ENCODE results near the gene SAMD14. TPM values are rescaled to one million over a fixed set of nuclear protein-coding genes. Genes with fewer than 3 reads are reported as not detected.

The SAMD14 gene
- total RNA-seq, 1 donor from 2014 or later: 27.6 TPM

GRCh38 chr17:50147841-50148225 lies 17.9 kb upstream of the SAMD14 start:
- TF ChIP-seq, protein P1, sequence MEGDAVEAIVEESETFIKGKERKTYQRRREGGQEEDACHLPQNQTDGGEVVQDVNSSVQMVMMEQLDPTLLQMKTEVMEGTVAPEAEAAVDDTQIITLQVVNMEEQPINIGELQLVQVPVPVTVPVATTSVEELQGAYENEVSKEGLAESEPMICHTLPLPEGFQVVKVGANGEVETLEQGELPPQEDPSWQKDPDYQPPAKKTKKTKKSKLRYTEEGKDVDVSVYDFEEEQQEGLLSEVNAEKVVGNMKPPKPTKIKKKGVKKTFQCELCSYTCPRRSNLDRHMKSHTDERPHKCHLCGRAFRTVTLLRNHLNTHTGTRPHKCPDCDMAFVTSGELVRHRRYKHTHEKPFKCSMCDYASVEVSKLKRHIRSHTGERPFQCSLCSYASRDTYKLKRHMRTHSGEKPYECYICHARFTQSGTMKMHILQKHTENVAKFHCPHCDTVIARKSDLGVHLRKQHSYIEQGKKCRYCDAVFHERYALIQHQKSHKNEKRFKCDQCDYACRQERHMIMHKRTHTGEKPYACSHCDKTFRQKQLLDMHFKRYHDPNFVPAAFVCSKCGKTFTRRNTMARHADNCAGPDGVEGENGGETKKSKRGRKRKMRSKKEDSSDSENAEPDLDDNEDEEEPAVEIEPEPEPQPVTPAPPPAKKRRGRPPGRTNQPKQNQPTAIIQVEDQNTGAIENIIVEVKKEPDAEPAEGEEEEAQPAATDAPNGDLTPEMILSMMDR (IDR thresholded peaks at IDR 0.05): no peak
- no peak for DNase-seq (ENCODE audit: low spot score)
- no peaks in the 10 kb centered on the region for H3K27me3 Mint-ChIP-seq (ENCODE audit: low read depth)
- H3K9me3 Mint-ChIP-seq (ENCODE audit: low read depth): no peaks in the 10 kb centered on the region
- peaks cover 47% of the 10 kb centered on the region for H3K4me1 Mint-ChIP-seq (ENCODE audit: low read depth)
- H3K27ac Mint-ChIP-seq (ENCODE audit: unreplicated experiment): peak overlapping the region; percentile 81
- H3K36me3 Mint-ChIP-seq (ENCODE audit: low read depth): peaks cover 13% of the 10 kb centered on the region
- H3K4me3 Mint-ChIP-seq (ENCODE audit: unreplicated experiment): peak overlapping the region; percentile 87

- DNase-seq (ENCODE audit: low spot score): no peak
- Mint-ChIP-seq H3K9me3 (ENCODE audit: low read depth) (no peaks in the 10 kb centered on the region), H3K36me3 (ENCODE audit: low read depth) (peaks cover 17% of the 10 kb centered on the region), H3K4me1 (ENCODE audit: low read depth) (peaks cover 44% of the 10 kb centered on the region), H3K4me3 (ENCODE audit: unreplicated experiment) (peak overlapping the region; percentile 87), H3K27ac (ENCODE audit: unreplicated experiment) (peak overlapping the region; percentile 81), H3K27me3 (ENCODE audit: low read depth) (no peaks in the 10 kb centered on the region)
- TF ChIP-seq, protein P1 (IDR thresholded peaks at IDR 0.05): no peak
These were observed 17.1 kb upstream of the SAMD14 start for GRCh38 chr17:50146927-50147665.

DNA sequence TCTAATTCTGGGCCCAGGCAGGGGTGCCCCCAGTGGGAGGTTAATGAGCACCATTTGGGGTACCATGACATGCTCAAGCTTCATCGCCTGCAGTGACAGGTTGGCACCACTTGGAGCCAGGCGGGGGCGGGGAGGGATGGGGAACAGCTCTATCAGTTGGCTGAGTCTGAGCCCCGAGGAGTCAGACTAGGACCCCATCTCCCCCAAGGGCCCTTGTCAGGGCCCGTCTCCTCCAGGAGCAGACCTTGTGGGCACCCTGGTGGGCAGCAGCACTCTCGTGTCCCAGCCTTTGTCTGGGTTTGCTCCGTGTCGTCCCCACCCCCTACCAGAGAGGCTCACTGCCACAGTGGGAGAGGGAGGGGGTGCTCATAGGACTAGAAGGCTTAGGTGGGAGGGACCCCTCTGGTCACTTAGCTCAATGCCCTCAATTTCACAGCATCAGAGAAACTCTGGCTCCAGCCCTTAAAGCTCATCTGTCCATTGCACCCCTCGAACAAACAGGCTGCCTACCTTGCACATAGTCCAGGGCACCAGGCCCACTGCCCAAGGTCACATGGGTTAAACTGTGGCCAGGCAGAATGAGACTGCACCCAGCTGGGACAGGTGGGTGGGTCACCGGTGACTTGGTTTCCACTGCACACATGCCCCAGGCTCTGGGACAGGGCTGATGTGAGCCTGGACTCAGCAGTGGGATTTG lies 16.4 kb upstream of the SAMD14 start:
- DNase-seq (ENCODE audit: low spot score): no peak
- Mint-ChIP-seq H3K4me3 (ENCODE audit: unreplicated experiment) (peak overlapping the region; percentile 87), H3K4me1 (ENCODE audit: low read depth) (peaks cover 38% of the 10 kb centered on the region), H3K27ac (ENCODE audit: unreplicated experiment) (peak overlapping the region; percentile 45), H3K9me3 (ENCODE audit: low read depth) (no peaks in the 10 kb centered on the region), H3K27me3 (ENCODE audit: low read depth) (no peaks in the 10 kb centered on the region), H3K36me3 (ENCODE audit: low read depth) (peaks cover 23% of the 10 kb centered on the region)
- TF ChIP-seq, protein P1 (IDR thresholded peaks at IDR 0.05): peak; percentile 31

DNA sequence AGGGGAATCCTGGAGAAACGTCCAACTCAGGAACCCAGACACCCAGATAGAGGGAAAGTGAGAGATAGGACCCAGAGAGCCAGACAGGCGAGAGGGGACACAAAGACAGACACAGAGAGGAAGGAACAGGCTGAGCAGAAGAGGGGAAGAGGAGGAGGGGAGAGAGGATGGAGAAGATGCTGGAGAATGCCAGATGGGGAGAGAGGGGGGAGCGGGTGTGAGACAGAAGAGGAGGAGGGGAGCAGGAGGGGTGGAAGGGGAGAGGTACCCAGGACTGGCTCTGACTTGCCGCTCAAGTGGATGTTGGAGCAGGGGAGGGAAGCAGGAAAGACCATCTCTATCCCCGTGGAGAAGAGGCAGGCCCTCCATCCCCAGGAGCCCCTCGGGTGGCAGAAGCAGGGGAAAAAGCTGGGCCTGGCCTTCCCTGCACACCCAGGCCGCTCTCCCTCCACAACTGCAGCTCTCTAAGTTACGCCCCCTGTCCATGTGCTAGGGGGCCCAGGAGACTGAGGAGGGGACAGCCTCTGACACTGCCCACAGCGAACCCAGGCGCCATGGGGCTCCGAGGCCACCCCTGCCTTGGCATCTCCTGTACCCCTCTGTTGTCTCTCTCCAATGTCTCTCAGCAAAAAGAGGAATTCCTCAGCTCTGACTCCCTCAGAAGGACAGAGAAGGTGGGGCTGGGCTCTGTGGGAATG lies 15.7 kb upstream of the SAMD14 start:
- DNase-seq (ENCODE audit: low spot score): no peak
- Mint-ChIP-seq H3K4me3 (ENCODE audit: unreplicated experiment) (peak overlapping the region; percentile 36), H3K27me3 (ENCODE audit: low read depth) (no peaks in the 10 kb centered on the region), H3K9me3 (ENCODE audit: low read depth) (no peaks in the 10 kb centered on the region), H3K27ac (ENCODE audit: unreplicated experiment) (peak overlapping the region; percentile 8), H3K4me1 (ENCODE audit: low read depth) (peaks cover 38% of the 10 kb centered on the region), H3K36me3 (ENCODE audit: low read depth) (peaks cover 28% of the 10 kb centered on the region)
- TF ChIP-seq, protein P1 (IDR thresholded peaks at IDR 0.05): no peak

DNA sequence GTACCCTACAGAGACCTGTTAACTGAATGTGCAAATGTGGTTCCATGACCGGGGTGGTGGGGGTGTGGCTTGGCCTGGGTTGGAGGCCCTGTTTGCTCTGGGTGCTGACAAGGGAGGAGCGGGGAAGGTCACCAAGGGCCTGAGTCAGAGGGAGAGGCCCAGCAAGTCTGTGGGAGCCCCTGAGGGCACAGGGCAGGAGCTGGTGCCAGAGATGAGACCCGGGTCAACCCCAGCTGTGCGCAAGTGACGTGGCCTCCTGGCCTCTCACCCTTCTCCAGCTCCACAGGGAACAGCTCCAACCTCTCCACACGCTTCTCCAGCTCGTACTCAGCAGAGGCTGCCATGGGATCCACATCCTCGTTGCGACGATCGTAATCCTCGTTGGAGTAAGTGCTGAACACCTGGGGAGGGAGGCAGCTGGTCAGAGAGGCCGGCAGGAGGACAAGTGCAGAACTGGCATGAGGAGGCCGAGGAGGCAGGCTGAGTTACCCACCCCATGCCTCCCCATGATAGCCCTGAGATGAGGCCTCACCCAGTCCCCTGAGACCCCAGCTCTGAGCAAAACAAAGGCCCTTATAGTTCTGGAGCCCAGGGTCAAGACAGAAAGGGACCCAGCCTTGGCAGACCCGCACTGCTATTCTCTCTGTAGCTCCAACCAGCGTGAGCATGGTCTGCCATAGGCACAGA lies 15.0 kb upstream of the SAMD14 start:
- DNase-seq (ENCODE audit: low spot score): no peak
- Mint-ChIP-seq H3K4me1 (ENCODE audit: low read depth) (peaks cover 42% of the 10 kb centered on the region), H3K36me3 (ENCODE audit: low read depth) (peaks cover 31% of the 10 kb centered on the region), H3K4me3 (ENCODE audit: unreplicated experiment) (peak overlapping the region; percentile 36), H3K27ac (ENCODE audit: unreplicated experiment) (no peak overlapping the region), H3K27me3 (ENCODE audit: low read depth) (no peaks in the 10 kb centered on the region), H3K9me3 (ENCODE audit: low read depth) (no peaks in the 10 kb centered on the region)
- TF ChIP-seq, protein P1 (IDR thresholded peaks at IDR 0.05): no peak

Data from chondrocyte (in vitro differentiated cells).